ENCODE data around the gene LETM1. TPM values are rescaled to one million over a fixed set of nuclear protein-coding genes. Genes with fewer than 3 reads are reported as not detected.

Gene LETM1
- total and polyA plus RNA-seq, 2 of the 13 experiments (the other 11 are each of a cell fraction or from before 2014, with no cell fraction given), result 9.7 to 41.6 TPM

DNA sequence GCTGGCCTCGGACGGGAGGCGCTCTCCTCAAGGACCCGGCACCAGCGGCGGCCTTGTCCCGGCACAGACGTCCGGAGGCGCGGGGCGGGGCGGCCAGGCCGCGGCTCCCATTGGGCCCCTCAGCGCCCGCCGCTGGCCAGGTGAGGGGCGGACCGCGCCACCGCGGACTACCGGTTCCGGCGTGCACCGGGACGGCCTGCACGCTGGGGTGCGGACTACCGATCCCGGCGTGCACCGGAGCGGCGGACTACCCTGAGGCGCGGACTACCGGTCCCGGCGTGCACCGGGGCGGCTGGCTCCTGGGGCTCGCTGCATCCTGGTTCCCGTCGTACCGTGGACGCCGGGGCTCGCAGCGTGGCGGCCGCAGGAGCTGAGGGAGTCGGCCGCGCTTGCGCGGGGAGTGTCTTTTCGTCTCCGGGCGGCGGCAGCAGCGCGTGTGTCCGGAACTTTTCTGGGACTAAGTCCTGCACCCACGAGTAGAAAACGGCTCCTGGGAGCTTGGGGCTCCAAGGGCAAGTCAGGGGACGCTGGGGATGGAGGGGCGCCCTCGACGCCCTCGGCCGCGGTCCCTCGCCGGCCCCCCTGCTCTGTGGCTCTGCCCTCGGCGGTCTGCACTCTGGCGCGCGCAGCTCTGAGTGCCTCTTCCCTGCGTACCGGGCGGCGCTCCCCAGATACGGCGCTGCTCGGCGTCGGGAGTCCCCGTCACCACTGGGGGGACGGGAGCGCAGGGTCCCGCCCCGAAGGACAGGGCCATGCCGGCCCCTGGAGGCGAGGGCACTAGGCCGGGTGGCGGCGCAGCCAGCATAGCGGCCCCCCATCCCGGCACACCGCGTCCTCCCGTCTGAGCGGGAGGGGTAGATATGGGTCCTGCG, at the start of gene LETM1 (continued):
- TF ChIP-seq SNAI1 (CRISPR knock-in tag; IDR thresholded peaks at IDR 0.05; ENCODE audit: borderline replicate concordance), result no peak
- no peak for TF ChIP-seq SYNCRIP (IDR thresholded peaks at IDR 0.05; ENCODE audit: insufficient read depth, low read depth, low read length)
- no peak for TF ChIP-seq PLRG1 (conservative IDR thresholded peaks at IDR 0.05)
- peak; percentile 51; the same call in 1 of the 2 replicates for TF ChIP-seq NR1H2 (CRISPR knock-in tag; IDR thresholded peaks at IDR 0.05; ENCODE audit: borderline replicate concordance, low read depth)
- peak; percentile 51; the same call in 1 of the 2 replicates for TF ChIP-seq ZNF350 (CRISPR knock-in tag; IDR thresholded peaks at IDR 0.05; ENCODE audit: borderline replicate concordance, low read depth)
- 0 out of 2 replicates have a peak, but pooled peaks have one; percentile 43 for TF ChIP-seq MTF1 (CRISPR knock-in tag; IDR thresholded peaks at IDR 0.05)
- TF ChIP-seq, protein P1, sequence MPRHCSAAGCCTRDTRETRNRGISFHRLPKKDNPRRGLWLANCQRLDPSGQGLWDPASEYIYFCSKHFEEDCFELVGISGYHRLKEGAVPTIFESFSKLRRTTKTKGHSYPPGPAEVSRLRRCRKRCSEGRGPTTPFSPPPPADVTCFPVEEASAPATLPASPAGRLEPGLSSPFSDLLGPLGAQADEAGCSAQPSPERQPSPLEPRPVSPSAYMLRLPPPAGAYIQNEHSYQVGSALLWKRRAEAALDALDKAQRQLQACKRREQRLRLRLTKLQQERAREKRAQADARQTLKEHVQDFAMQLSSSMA (CRISPR knock-in tag; IDR thresholded peaks at IDR 0.05), result no peak
- peak; percentile 47 for TF ChIP-seq ZMYM4 (CRISPR knock-in tag; IDR thresholded peaks at IDR 0.05)
- peak; percentile 77 for TF ChIP-seq KLF12 (CRISPR knock-in tag; IDR thresholded peaks at IDR 0.05; ENCODE audit: borderline replicate concordance)
- TF ChIP-seq SIN3A (IDR thresholded peaks at IDR 0.05; ENCODE audit: borderline replicate concordance, low read depth, low read length), result peak; percentile 59; the same call in 1 of the 2 replicates
- no peak for TF ChIP-seq HNF4G (IDR thresholded peaks at IDR 0.05; ENCODE audit: borderline replicate concordance, low read depth, low read length)
- 0 out of 2 replicates have a peak, but pooled peaks have one; percentile 44 for TF ChIP-seq HNF4G (CRISPR knock-in tag; IDR thresholded peaks at IDR 0.05; ENCODE audit: borderline replicate concordance, low read depth)
- no peak for TF ChIP-seq RARA (CRISPR knock-in tag; IDR thresholded peaks at IDR 0.05)
- no peak; the same call in 1 of the 2 replicates for TF ChIP-seq ZNF121 (CRISPR knock-in tag; IDR thresholded peaks at IDR 0.05)
- no peak for TF ChIP-seq PAWR (CRISPR knock-in tag; IDR thresholded peaks at IDR 0.05; ENCODE audit: borderline replicate concordance)
- TF ChIP-seq SAFB2 (CRISPR knock-in tag; IDR thresholded peaks at IDR 0.05; ENCODE audit: borderline replicate concordance, low read depth), result no peak
- no peak for TF ChIP-seq SCMH1 (CRISPR knock-in tag; IDR thresholded peaks at IDR 0.05; ENCODE audit: borderline replicate concordance)
- TF ChIP-seq TGIF2 (CRISPR knock-in tag; IDR thresholded peaks at IDR 0.05), result 0 out of 2 replicates have a peak, but pooled peaks have one; percentile 49
- no peak for TF ChIP-seq ZNF24 (IDR thresholded peaks at IDR 0.05)
- no peak for TF ChIP-seq TRIM24 (CRISPR knock-in tag; IDR thresholded peaks at IDR 0.05)
- TF ChIP-seq, protein P2, sequence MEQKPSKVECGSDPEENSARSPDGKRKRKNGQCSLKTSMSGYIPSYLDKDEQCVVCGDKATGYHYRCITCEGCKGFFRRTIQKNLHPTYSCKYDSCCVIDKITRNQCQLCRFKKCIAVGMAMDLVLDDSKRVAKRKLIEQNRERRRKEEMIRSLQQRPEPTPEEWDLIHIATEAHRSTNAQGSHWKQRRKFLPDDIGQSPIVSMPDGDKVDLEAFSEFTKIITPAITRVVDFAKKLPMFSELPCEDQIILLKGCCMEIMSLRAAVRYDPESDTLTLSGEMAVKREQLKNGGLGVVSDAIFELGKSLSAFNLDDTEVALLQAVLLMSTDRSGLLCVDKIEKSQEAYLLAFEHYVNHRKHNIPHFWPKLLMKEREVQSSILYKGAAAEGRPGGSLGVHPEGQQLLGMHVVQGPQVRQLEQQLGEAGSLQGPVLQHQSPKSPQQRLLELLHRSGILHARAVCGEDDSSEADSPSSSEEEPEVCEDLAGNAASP (CRISPR knock-in tag; IDR thresholded peaks at IDR 0.05; ENCODE audit: borderline replicate concordance), result peak; percentile 57
- TF ChIP-seq ZNF33A (CRISPR knock-in tag; IDR thresholded peaks at IDR 0.05; ENCODE audit: borderline replicate concordance), result no peak
- TF ChIP-seq ZNF34 (CRISPR knock-in tag; IDR thresholded peaks at IDR 0.05; ENCODE audit: borderline replicate concordance), result peak; percentile 58; the same call in 1 of the 2 replicates
- TF ChIP-seq, protein P3, sequence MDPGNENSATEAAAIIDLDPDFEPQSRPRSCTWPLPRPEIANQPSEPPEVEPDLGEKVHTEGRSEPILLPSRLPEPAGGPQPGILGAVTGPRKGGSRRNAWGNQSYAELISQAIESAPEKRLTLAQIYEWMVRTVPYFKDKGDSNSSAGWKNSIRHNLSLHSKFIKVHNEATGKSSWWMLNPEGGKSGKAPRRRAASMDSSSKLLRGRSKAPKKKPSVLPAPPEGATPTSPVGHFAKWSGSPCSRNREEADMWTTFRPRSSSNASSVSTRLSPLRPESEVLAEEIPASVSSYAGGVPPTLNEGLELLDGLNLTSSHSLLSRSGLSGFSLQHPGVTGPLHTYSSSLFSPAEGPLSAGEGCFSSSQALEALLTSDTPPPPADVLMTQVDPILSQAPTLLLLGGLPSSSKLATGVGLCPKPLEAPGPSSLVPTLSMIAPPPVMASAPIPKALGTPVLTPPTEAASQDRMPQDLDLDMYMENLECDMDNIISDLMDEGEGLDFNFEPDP (CRISPR knock-in tag; conservative IDR thresholded peaks at IDR 0.05), result 0 out of 2 replicates have a peak, but pooled peaks have one; percentile 86
- TF ChIP-seq WIZ (CRISPR knock-in tag; IDR thresholded peaks at IDR 0.05), result no peak
- TF ChIP-seq ZNF253 (CRISPR knock-in tag; IDR thresholded peaks at IDR 0.05; ENCODE audit: borderline replicate concordance), result no peak
- TF ChIP-seq ZNF180 (CRISPR knock-in tag; IDR thresholded peaks at IDR 0.05; ENCODE audit: borderline replicate concordance, low read depth), result no peak
